ENCODE data around the gene TOMM6. TPM values are rescaled to one million over a fixed set of nuclear protein-coding genes. Genes with fewer than 3 reads are reported as not detected.
"Not testable (repeated sequence)": the region's sequence is repeated elsewhere in the genome, so short reads cannot be mapped to it uniquely, and the experiment has no call there.

TOMM6 gene
- total RNA-seq, 2 experiments from 2014 or later = 131 to 277 TPM

DNA sequence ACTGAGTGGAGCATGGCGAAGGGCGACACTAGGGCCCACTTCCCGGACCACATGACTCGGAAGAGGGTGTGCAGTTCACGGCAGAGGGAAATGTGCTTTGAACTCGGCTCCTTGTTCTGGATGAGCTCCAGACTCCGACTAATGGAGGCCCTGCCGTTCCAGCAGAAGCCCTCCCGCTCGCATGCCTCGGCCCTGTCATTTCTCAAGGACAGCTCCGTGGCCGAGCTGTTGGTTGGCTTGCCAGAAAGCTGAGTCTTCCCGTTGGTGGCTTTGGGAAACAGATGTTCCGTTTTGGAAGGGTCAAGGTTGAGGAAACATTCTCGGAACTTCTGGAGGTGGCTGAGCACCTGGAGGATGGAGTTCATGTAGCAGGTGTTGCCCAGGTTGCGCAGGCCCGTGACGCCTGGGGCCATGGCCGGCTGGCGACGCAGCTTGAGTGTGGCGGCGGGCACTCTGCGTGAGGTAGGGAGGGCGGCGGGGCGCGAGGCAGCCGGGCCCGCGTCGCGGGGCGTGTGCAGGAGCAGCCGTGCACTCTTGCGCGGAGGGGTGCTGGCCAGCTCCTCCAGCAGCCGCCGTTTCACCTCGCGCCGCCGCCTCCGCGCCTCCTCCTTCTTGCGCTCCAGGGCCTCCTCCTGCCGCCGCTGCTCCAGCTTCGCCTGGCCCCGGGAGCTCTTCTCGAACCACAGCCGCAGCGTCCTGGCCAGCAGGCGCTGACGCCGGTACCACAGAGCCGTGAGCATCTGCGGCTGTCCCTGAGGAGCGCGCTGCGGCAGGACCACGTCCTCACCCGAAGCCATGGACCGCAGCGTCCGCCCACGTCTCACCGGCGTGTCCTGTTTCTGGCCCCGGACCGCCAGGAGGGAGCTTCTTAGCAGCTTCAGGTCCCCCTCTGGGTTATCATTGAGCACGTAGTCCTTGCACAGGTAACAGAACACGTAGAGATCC is 18.6 kb downstream of the TOMM6 start:
- Histone ChIP-seq H3K4me1 (ENCODE audit: insufficient read depth, low read length, poor library complexity, severe bottlenecking) (no peaks in the 10 kb centered on the region), H3K79me2 (ENCODE audit: insufficient read depth, low read depth, low read length) (no peaks in the 10 kb centered on the region), H3K9me2 (ENCODE audit: insufficient read depth, low read length) (no peaks in the 10 kb centered on the region), H3K4me3 (ENCODE audit: low read depth, low read length, poor library complexity, severe bottlenecking) (no peak overlapping the region), H4K20me1 (ENCODE audit: insufficient read depth, low read length) (no peaks in the 10 kb centered on the region), H3K4me2 (ENCODE audit: low read length) (no peak overlapping the region), H3K9me3 (ENCODE audit: low read length) (no peaks in the 10 kb centered on the region), H3K36me3 (ENCODE audit: insufficient read depth, low read length) (peaks cover 19% of the 10 kb centered on the region), H2AFZ (ENCODE audit: low read length) (no peak overlapping the region), H3K27ac (ENCODE audit: low read depth, low read length, poor library complexity, severe bottlenecking) (no peak overlapping the region)
- no peak for DNase-seq (ENCODE audit: low spot score)
- TF ChIP-seq EZH2phosphoT487 (IDR thresholded peaks at IDR 0.05; ENCODE audit: borderline replicate concordance, low read depth, low read length) = no peak
- TF ChIP-seq, protein P1, sequence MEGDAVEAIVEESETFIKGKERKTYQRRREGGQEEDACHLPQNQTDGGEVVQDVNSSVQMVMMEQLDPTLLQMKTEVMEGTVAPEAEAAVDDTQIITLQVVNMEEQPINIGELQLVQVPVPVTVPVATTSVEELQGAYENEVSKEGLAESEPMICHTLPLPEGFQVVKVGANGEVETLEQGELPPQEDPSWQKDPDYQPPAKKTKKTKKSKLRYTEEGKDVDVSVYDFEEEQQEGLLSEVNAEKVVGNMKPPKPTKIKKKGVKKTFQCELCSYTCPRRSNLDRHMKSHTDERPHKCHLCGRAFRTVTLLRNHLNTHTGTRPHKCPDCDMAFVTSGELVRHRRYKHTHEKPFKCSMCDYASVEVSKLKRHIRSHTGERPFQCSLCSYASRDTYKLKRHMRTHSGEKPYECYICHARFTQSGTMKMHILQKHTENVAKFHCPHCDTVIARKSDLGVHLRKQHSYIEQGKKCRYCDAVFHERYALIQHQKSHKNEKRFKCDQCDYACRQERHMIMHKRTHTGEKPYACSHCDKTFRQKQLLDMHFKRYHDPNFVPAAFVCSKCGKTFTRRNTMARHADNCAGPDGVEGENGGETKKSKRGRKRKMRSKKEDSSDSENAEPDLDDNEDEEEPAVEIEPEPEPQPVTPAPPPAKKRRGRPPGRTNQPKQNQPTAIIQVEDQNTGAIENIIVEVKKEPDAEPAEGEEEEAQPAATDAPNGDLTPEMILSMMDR (conservative IDR thresholded peaks at IDR 0.05; ENCODE audit: low read length) = no peak
- ChIA-PET POLR2A (no interaction called here), CTCF (ENCODE audit: unreplicated experiment) (no interaction called here)
- intact Hi-C loops (cut with micrococcal nuclease; ENCODE audit: unreplicated experiment) = no loop called here
- BruUV-seq (replicated peaks) = no TSS peak

DNA sequence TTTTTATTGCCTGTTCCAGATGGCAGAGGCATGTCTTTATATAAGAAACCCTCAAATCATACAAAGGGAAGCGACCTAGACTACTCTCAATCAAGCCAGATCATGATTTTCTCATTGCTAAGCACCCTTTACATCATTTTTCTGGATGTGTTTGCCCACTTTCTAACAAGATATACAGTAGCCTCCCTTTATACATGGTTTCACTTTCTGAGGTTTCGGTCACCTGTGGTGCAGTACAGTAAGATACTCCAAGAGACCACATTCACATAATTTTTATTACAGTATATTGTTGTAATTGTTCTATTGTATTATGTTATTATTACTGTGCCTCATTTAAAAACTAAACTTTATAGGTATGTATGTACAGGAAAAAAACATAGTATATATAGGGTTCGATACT is 23.6 kb downstream of the TOMM6 start:
- no peak for DNase-seq (ENCODE audit: low spot score)
- no peaks in the 10 kb centered on the region for H3K9me2 ChIP-seq (ENCODE audit: insufficient read depth, low read length)
- BruUV-seq (replicated peaks) = no TSS peak
- H3K9me3 ChIP-seq (ENCODE audit: low read length) = no peaks in the 10 kb centered on the region
- H4K20me1 ChIP-seq (ENCODE audit: insufficient read depth, low read length) = no peaks in the 10 kb centered on the region
- intact Hi-C loops (cut with micrococcal nuclease; ENCODE audit: unreplicated experiment) = no loop called here
- TF ChIP-seq, protein P1 (conservative IDR thresholded peaks at IDR 0.05; ENCODE audit: low read length) = no peak
- TF ChIP-seq EZH2phosphoT487 (IDR thresholded peaks at IDR 0.05; ENCODE audit: borderline replicate concordance, low read depth, low read length) = no peak
- H3K27ac ChIP-seq (ENCODE audit: low read depth, low read length, poor library complexity, severe bottlenecking) = no peak overlapping the region
- H2AFZ ChIP-seq (ENCODE audit: low read length) = no peak overlapping the region
- H3K79me2 ChIP-seq (ENCODE audit: insufficient read depth, low read depth, low read length) = no peaks in the 10 kb centered on the region
- POLR2A ChIA-PET = no interaction called here
- H3K4me3 ChIP-seq (ENCODE audit: low read depth, low read length, poor library complexity, severe bottlenecking) = no peak overlapping the region
- H3K4me2 ChIP-seq (ENCODE audit: low read length) = no peak overlapping the region
- H3K4me1 ChIP-seq (ENCODE audit: insufficient read depth, low read length, poor library complexity, severe bottlenecking) = peaks cover 4% of the 10 kb centered on the region
- H3K36me3 ChIP-seq (ENCODE audit: insufficient read depth, low read length) = peaks cover under 1% of the 10 kb centered on the region
- CTCF ChIA-PET (ENCODE audit: unreplicated experiment) = no interaction called here

DNA sequence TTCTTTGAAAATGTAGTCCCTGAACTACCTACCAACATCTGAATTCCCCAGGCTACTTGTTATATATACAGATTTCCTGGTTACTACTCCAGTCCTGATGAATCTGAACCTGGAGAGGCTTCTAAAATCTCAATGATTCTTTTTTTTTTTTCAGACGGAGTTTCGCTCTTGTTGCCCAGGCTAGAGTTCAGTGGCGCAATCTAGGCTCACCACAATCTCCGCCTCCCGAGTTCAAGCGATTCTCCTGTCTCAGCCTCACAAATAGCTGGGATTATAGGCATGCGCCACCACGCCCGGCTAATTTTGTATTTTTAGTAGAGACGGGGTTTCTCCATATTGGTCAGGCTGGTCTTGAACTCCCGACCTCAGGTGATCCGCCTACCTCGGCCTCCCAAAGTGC is 24.5 kb downstream of the TOMM6 start:
- CTCF ChIA-PET (ENCODE audit: unreplicated experiment); H3K79me2 ChIP-seq (ENCODE audit: insufficient read depth, low read depth, low read length): not testable (repeated sequence)

More for the DNA sequence above, 24.5 kb downstream of the TOMM6 start:
- H3K27ac ChIP-seq (ENCODE audit: low read depth, low read length, poor library complexity, severe bottlenecking); H4K20me1 ChIP-seq (ENCODE audit: insufficient read depth, low read length); H3K4me2 ChIP-seq (ENCODE audit: low read length); H3K9me2 ChIP-seq (ENCODE audit: insufficient read depth, low read length); H2AFZ ChIP-seq (ENCODE audit: low read length); H3K4me3 ChIP-seq (ENCODE audit: low read depth, low read length, poor library complexity, severe bottlenecking); BruUV-seq (replicated peaks); H3K36me3 ChIP-seq (ENCODE audit: insufficient read depth, low read length); H3K9me3 ChIP-seq (ENCODE audit: low read length); DNase-seq (ENCODE audit: low spot score); intact Hi-C loops (cut with micrococcal nuclease; ENCODE audit: unreplicated experiment); H3K4me1 ChIP-seq (ENCODE audit: insufficient read depth, low read length, poor library complexity, severe bottlenecking): not testable (repeated sequence)
- POLR2A ChIA-PET = interaction anchor here (0.6 kb wide), 1 partner anchor 61 kb away, joined by 4 read pairs; no protein-coding TSS in a partner anchor

Measured in OCI-LY7 (cell line).